K562 (cell line): Measurements from ENCODE around the gene FBXO11. TPM values are rescaled to one million over a fixed set of nuclear protein-coding genes. Genes with fewer than 3 reads are reported as not detected.

Experiments used
- ATAC-seq: fragments of 200-7000 bp; cut with Tn5 transposase; 3 replicates; pipeline ENCODE4 v1.9.1; 2020; ENCODE audit warnings: moderate library complexity
- BruUV-seq: library from RNA; stranded (reverse); fragments of 400-500 nt; replicated peaks from 2 replicates; lab custom pipeline; 2021; lab: Mats Ljungman, UMichigan
- CTCF ChIA-PET: fragments of 300-600 bp; formaldehyde crosslinking; extraction: SDS; loops from one replicate; lab custom pipeline; 2021; ENCODE audit warnings: low intra/inter-chr PET ratio; lab: Yijun Ruan, JAX
- POLR2A ChIA-PET: fragments of 300-600, 350-650 bp; sonication (Branson Sonifier 250); formaldehyde crosslinking; extraction: SDS; loops from one replicate; lab custom pipeline; 2021; ENCODE audit warnings: antibody characterized with exemption, inconsistent platforms; lab: Yijun Ruan, JAX
- DNase-seq, 4 experiments: peaks; one replicate each; pipeline versions ENCODE4 v3.0.0 to v3.0.0-alpha.2; 2011 to 2018; ENCODE audit warnings: low spot score in 3 of 4, mixed read lengths in 3 of 4; ENCODE audit errors: extremely low read depth in 1 of 4
- FAIRE-seq: peaks from 2 replicates; lab custom pipeline; 2011; peaks lifted over from hg19 to GRCh38; lab: Jason Lieb, UNC
- H2AFZ ChIP-seq: 2 replicates; pipeline ENCODE4 v1.6.0; 2011; ENCODE audit warnings: low read depth, low read length, control low read depth, inconsistent platforms
- H3K27ac ChIP-seq: fragments of 200-600 bp; 3 replicates; pipeline ENCODE4 v1.8.0; 2011; ENCODE audit warnings: low read depth, mild to moderate bottlenecking, control low read depth, inconsistent platforms, low read length, moderate library complexity, mixed read lengths; ENCODE audit errors: extremely low read depth
- H3K27me3 ChIP-seq, 2 experiments: fragments of 300-600 bp in 1 of 2; 2 replicates in 1 of 2; 3 replicates in 1 of 2; pipeline versions ENCODE4 v1.6.0 to v1.8.0; 2011; ENCODE audit warnings: inconsistent platforms in 2 of 2, low read length in 2 of 2, mild to moderate bottlenecking in 1 of 2, mixed read lengths in 1 of 2, moderate library complexity in 1 of 2; ENCODE audit not compliant: control insufficient read depth in 2 of 2, insufficient read depth in 2 of 2
- H3K36me3 ChIP-seq: fragments of 300-600 bp; 3 replicates; pipeline ENCODE4 v1.8.0; 2011; ENCODE audit warnings: mild to moderate bottlenecking, low read length, inconsistent platforms; ENCODE audit not compliant: control insufficient read depth, insufficient read depth
- H3K4me1 ChIP-seq, 2 experiments: fragments of 200-600 bp in 1 of 2; replicated peaks in 1 of 2; 2 replicates in 1 of 2; 3 replicates in 1 of 2; pipeline versions ENCODE4 v1.5.1 to v1.8.0; 2011; ENCODE audit warnings: inconsistent platforms in 2 of 2, low read length in 2 of 2, mild to moderate bottlenecking in 1 of 2, mixed read lengths in 1 of 2, moderate library complexity in 1 of 2; ENCODE audit not compliant: control insufficient read depth in 2 of 2, insufficient read depth in 2 of 2
- H3K4me2 ChIP-seq: 2 replicates; pipeline ENCODE4 v1.6.1; 2011; ENCODE audit warnings: low read length, control low read depth, inconsistent platforms, mixed read lengths; ENCODE audit not compliant: insufficient read depth
- H3K4me3 ChIP-seq: fragments of 200-600 bp; sonication (generic), shearing (Covaris generic); 2 replicates; pipeline ENCODE4 v1.5.1; 2016; ENCODE audit warnings: control low read depth, inconsistent platforms
- H3K79me2 ChIP-seq: fragments of 200-600 bp; 3 replicates; pipeline ENCODE4 v1.8.0; 2011; ENCODE audit warnings: low read length, inconsistent platforms; ENCODE audit not compliant: control insufficient read depth, insufficient read depth
- H3K9ac ChIP-seq, 2 experiments: 2 replicates each; pipeline versions ENCODE4 v1.6.0 to v1.6.1; 2011; ENCODE audit warnings: low read depth in 2 of 2, low read length in 2 of 2, control low read depth in 1 of 2, inconsistent platforms in 1 of 2, mild to moderate bottlenecking in 1 of 2, mixed read lengths in 1 of 2; ENCODE audit not compliant: insufficient read depth in 1 of 2
- H3K9me1 ChIP-seq: one replicate; pipeline ENCODE4 v1.6.0; 2011; ENCODE audit warnings: inconsistent platforms, mild to moderate bottlenecking, low read length, moderate library complexity; ENCODE audit not compliant: control insufficient read depth, insufficient read depth
- H3K9me3 ChIP-seq: replicated peaks from 2 replicates; pipeline ENCODE4 v1.5.1; 2011; ENCODE audit warnings: low read depth, low read length, inconsistent platforms; ENCODE audit not compliant: control insufficient read depth, insufficient read depth
- H4K20me1 ChIP-seq: replicated peaks from 2 replicates; pipeline ENCODE4 v1.6.1; 2011; ENCODE audit warnings: low read length, inconsistent platforms, mixed read lengths; ENCODE audit not compliant: control insufficient read depth, insufficient read depth
- EGR1 ChIP-seq: fragments of 450-650 bp; conservative IDR thresholded peaks from 2 replicates; pipeline ENCODE4 v1.6.1; 2017; ENCODE audit warnings: mild to moderate bottlenecking
- ILF3 ChIP-seq: fragments of 450-650 bp; IDR thresholded peaks from 2 replicates; pipeline ENCODE4 v1.6.1; 2018; ENCODE audit warnings: antibody characterized with exemption, mild to moderate bottlenecking, moderate library complexity, borderline replicate concordance
- MEF2D ChIP-seq: conservative IDR thresholded peaks from 2 replicates; pipeline ENCODE4 v1.6.1; 2016; ENCODE audit warnings: low read depth, missing genetic modification characterization, missing compliant biosample characterization
- NFE2L1 ChIP-seq: fragments of 450-650 bp; IDR thresholded peaks from 2 replicates; pipeline ENCODE4 v1.6.1; 2016; ENCODE audit warnings: missing genetic modification characterization, low read depth, mild to moderate bottlenecking, missing compliant biosample characterization, moderate library complexity, borderline replicate concordance
- POU5F1 ChIP-seq: fragments of 150-350 bp; IDR thresholded peaks from 2 replicates; pipeline ENCODE4 v1.6.1; 2014; ENCODE audit warnings: borderline replicate concordance, low read length, low read depth, mild to moderate bottlenecking; ENCODE audit not compliant: partially characterized antibody
- RBM34 ChIP-seq: fragments of 200-400 bp; formaldehyde crosslinking; IDR thresholded peaks from 2 replicates; pipeline ENCODE4 v1.6.1; 2018; ENCODE audit warnings: low read length, borderline replicate concordance; ENCODE audit not compliant: insufficient read depth
- TBL1XR1 ChIP-seq, 2 experiments: IDR thresholded peaks; 2 replicates each; pipeline ENCODE4 v1.6.1; 2012; ENCODE audit warnings: improper control_type of control experiment in 2 of 2, low read length in 2 of 2, mild to moderate bottlenecking in 1 of 2
- TCF7 ChIP-seq: sonication (generic); IDR thresholded peaks from 2 replicates; pipeline ENCODE4 v1.6.1; 2016; ENCODE audit warnings: antibody characterized with exemption, borderline replicate concordance
- YBX1 ChIP-seq: fragments of 450-650 bp; IDR thresholded peaks from 2 replicates; pipeline ENCODE4 v1.7.1; 2016; ENCODE audit warnings: mild to moderate bottlenecking
- YY1 ChIP-seq, 3 experiments: IDR thresholded peaks; 2 replicates each; pipeline ENCODE4 v1.6.1; 2011; ENCODE audit warnings: low read length in 2 of 3, mild to moderate bottlenecking in 2 of 3, moderate library complexity in 2 of 3, borderline replicate concordance in 1 of 3, control low read depth in 1 of 3, low read depth in 1 of 3; ENCODE audit not compliant: insufficient read depth in 3 of 3, insufficient replicate concordance in 2 of 3, control insufficient read depth in 1 of 3, insufficient read length in 1 of 3; ENCODE audit errors: extremely low read depth in 1 of 3
- ZFP30 ChIP-seq: fragments of 250-450 bp; sonication (Bioruptor Pico); IDR thresholded peaks from 2 replicates; pipeline ENCODE4 v1.8.0; 2022; ENCODE audit warnings: moderate library complexity, mild to moderate bottlenecking, inconsistent platforms, borderline replicate concordance
- ZNF707 ChIP-seq: fragments of 250-450 bp; sonication (Bioruptor Pico); conservative IDR thresholded peaks from 2 replicates; pipeline ENCODE4 v1.8.0; 2022; ENCODE audit warnings: inconsistent platforms, mild to moderate bottlenecking, moderate library complexity
- WGBS: fragments of 100-300 bp; shearing (Covaris generic); methylation state at CpG from one replicate; pipeline ENCODE4 v1.1.6; 2016; ENCODE audit warnings: low coverage, mixed read lengths; ENCODE audit not compliant: insufficient coverage; ENCODE audit errors: missing lambda C conversion rate; 5-methylcytosine and 5-hydroxymethylcytosine counted together
- in situ Hi-C: fragments of 300-500 bp; cut with MboI; formaldehyde crosslinking; loops from 4 replicates; pipeline ENCODE4 v1.15.0; 2018; ENCODE audit warnings: inconsistent platforms, mixed read lengths
- intact Hi-C: fragments of 100-400 bp; cut with micrococcal nuclease; formaldehyde crosslinking; loops from 2 replicates; pipeline ENCODE4 v1.14.2; 2022
- polyA plus RNA-seq, 8 experiments: library from polyadenylated mRNA; depleted of rRNA in 4 of 8; stranded (reverse) in 5 of 8; unstranded in 3 of 8; fragments of >200 nt; fragmentation: Nextera tagmentation in 2 of 8; fragmentation: Illumina TruSeq in 1 of 8; extraction: Ambion mirVana in 2 of 8; extraction: Trizol in 1 of 8; gene quantifications; 2 replicates each; pipeline versions ENCODE4 v1.2.1 to v1.2.3, GENCODE V29; 2011 to 2014; ENCODE audit warnings: inconsistent platforms in 1 of 8, missing spikeins in 1 of 8
- total RNA-seq, 7 experiments: library from RNA; depleted of rRNA in 6 of 7; stranded (reverse); fragments of >200 nt in 6 of 7; fragmentation: Illumina TruSeq in 2 of 7; extraction: Trizol in 2 of 7; gene quantifications; 2 replicates each; pipeline versions ENCODE4 v1.2.1 to v1.2.3, GENCODE V29; 2011 to 2021; ENCODE audit warnings: low replicate concordance in 1 of 7
- TF ChIP-seq, protein P1 (sequence below): sonication (generic); formaldehyde crosslinking; IDR thresholded peaks from 2 replicates; pipeline ENCODE4 v1.8.1; 2023; ENCODE audit warnings: mild to moderate bottlenecking, missing genetic modification reagents
- TF ChIP-seq, protein P2 (sequence below): sonication (generic); formaldehyde crosslinking; IDR thresholded peaks from 2 replicates; pipeline ENCODE4 v1.5.0; 2020; ENCODE audit warnings: missing genetic modification reagents
- TF ChIP-seq, protein P3 (sequence below): sonication (generic); IDR thresholded peaks from 2 replicates; pipeline ENCODE4 v1.6.1; 2016
- TF ChIP-seq, protein P4 (sequence below): fragments of 450-650 bp; formaldehyde crosslinking; IDR thresholded peaks from 2 replicates; pipeline ENCODE4 v1.4.0; 2020; ENCODE audit warnings: mild to moderate bottlenecking, moderate library complexity

FBXO11 gene
- total and polyA plus RNA-seq, 9 of the 15 experiments (the other 6 are each of a cell fraction or from before 2014, with no cell fraction given): 8.8 to 44.5 (median 24.1) TPM

DNA sequence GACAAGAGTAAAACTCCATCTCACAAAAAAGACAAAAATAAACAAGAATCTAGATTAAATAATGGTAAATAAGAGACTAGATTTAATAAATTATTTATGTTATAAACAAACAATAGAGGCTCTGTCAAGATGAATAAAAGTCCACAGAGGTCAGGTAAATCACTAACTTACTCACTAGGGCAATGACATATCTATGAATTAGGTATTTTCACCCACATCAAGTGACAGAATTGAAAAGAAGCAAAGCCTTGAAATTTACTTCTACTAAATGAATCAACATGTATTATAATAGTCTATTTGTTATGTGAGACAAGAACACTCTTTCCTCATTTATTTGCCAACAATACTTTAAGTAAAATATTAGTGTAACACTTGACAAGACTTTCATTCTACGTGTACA lies 41.7 kb downstream of the FBXO11 start:
- FAIRE-seq (no peak), ATAC-seq (no peak), DNase-seq (no peak)
- 0 out of 2 replicates have a peak, but pooled peaks cover 1% of the 10 kb centered on the region for H3K9me3 ChIP-seq
- intact Hi-C loops: no loop called here
- no TSS peak for BruUV-seq
- H4K20me1 ChIP-seq: peaks cover 15% of the 10 kb centered on the region
- POLR2A ChIA-PET: no interaction called here
- H3K36me3 ChIP-seq: peaks cover 14% of the 10 kb centered on the region; the same call in 1 of the 3 replicates
- peaks cover 0 to 4% of the 10 kb centered on the region in 2 experiments; a peak in 2 of 5 replicates for H3K4me1 ChIP-seq
- no peak overlapping the region for H3K9ac ChIP-seq
- H3K27me3 ChIP-seq: no peaks in the 10 kb centered on the region
- WGBS: 88% methylated on average over 1 of the region's 1 CpG
- peaks cover 97% of the 10 kb centered on the region for H3K79me2 ChIP-seq
- peaks cover 3% of the 10 kb centered on the region for H3K9me1 ChIP-seq
- H3K4me3 ChIP-seq: no peak overlapping the region
- in situ Hi-C loops: loop anchor here (25.0 kb wide), 1 partner anchor 548 kb away; no protein-coding TSS in a partner anchor
- no peak overlapping the region for H3K27ac ChIP-seq
- H3K4me2 ChIP-seq: no peak overlapping the region
- CTCF ChIA-PET: no interaction called here
- H2AFZ ChIP-seq: no peak overlapping the region
- TF ChIP-seq EGR1 (no peak), ZFP30 (CRISPR knock-in tag) (no peak), TCF7 (no peak), RBM34 (no peak), ILF3 (no peak), ZNF707 (no peak), TBL1XR1 (IDR thresholded peaks at IDR 0.05; ENCODE audit: low read length in 2 of 2) (no peak), MEF2D (tag) (no peak), YY1 (IDR thresholded peaks at IDR 0.05; ENCODE audit: borderline replicate concordance in 1 of 3, control insufficient read depth in 1 of 3, extremely low read depth in 1 of 3, insufficient read depth in 3 of 3, insufficient read length in 1 of 3, insufficient replicate concordance in 2 of 3, low read depth in 1 of 3, low read length in 2 of 3) (no peak), NFE2L1 (tag) (no peak), YBX1 (no peak), POU5F1 (no peak)
- TF ChIP-seq, protein P1, sequence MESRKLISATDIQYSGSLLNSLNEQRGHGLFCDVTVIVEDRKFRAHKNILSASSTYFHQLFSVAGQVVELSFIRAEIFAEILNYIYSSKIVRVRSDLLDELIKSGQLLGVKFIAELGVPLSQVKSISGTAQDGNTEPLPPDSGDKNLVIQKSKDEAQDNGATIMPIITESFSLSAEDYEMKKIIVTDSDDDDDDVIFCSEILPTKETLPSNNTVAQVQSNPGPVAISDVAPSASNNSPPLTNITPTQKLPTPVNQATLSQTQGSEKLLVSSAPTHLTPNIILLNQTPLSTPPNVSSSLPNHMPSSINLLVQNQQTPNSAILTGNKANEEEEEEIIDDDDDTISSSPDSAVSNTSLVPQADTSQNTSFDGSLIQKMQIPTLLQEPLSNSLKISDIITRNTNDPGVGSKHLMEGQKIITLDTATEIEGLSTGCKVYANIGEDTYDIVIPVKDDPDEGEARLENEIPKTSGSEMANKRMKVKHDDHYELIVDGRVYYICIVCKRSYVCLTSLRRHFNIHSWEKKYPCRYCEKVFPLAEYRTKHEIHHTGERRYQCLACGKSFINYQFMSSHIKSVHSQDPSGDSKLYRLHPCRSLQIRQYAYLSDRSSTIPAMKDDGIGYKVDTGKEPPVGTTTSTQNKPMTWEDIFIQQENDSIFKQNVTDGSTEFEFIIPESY: no peak
- TF ChIP-seq, protein P2, sequence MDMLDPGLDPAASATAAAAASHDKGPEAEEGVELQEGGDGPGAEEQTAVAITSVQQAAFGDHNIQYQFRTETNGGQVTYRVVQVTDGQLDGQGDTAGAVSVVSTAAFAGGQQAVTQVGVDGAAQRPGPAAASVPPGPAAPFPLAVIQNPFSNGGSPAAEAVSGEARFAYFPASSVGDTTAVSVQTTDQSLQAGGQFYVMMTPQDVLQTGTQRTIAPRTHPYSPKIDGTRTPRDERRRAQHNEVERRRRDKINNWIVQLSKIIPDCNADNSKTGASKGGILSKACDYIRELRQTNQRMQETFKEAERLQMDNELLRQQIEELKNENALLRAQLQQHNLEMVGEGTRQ (CRISPR knock-in tag): no peak
- TF ChIP-seq, protein P3, sequence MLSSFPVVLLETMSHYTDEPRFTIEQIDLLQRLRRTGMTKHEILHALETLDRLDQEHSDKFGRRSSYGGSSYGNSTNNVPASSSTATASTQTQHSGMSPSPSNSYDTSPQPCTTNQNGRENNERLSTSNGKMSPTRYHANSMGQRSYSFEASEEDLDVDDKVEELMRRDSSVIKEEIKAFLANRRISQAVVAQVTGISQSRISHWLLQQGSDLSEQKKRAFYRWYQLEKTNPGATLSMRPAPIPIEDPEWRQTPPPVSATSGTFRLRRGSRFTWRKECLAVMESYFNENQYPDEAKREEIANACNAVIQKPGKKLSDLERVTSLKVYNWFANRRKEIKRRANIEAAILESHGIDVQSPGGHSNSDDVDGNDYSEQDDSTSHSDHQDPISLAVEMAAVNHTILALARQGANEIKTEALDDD: no peak
- TF ChIP-seq, protein P4, sequence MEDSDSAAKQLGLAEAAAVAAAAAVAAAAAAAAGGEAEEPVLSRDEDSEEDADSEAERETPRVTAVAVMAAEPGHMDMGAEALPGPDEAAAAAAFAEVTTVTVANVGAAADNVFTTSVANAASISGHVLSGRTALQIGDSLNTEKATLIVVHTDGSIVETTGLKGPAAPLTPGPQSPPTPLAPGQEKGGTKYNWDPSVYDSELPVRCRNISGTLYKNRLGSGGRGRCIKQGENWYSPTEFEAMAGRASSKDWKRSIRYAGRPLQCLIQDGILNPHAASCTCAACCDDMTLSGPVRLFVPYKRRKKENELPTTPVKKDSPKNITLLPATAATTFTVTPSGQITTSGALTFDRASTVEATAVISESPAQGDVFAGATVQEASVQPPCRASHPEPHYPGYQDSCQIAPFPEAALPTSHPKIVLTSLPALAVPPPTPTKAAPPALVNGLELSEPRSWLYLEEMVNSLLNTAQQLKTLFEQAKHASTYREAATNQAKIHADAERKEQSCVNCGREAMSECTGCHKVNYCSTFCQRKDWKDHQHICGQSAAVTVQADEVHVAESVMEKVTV (CRISPR knock-in tag): no peak
